ENCODE data around the gene SIK2.

Gene SIK2

DNA sequence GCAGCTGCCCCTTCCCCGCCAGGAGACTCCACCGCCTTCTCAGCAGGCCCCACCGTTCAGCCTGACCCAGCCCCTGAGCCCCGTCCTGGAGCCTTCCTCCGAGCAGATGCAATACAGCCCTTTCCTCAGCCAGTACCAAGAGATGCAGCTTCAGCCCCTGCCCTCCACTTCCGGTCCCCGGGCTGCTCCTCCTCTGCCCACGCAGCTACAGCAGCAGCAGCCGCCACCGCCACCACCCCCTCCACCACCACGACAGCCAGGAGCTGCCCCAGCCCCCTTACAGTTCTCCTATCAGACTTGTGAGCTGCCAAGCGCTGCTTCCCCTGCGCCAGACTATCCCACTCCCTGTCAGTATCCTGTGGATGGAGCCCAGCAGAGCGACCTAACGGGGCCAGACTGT lies 121.3 kb downstream of the SIK2 start:
- DNase-seq (ENCODE audit: low read depth in 1 of 2, low spot score in 1 of 2), result no peak

GRCh38 chr11:111724615-111725129 lies 122.4 kb downstream of the SIK2 start:
- H3K27ac ChIP-seq (replicated peaks), result no peak overlapping the region
- DNase-seq (ENCODE audit: low read depth in 1 of 2, low spot score in 1 of 2), result no peak
- TF ChIP-seq POLR2AphosphoS5 (IDR thresholded peaks at IDR 0.05; ENCODE audit: low read depth) (no peak), GABPA (IDR thresholded peaks at IDR 0.05; ENCODE audit: low read depth) (no peak), REST (IDR thresholded peaks at IDR 0.05; ENCODE audit: insufficient replicate concordance, low read depth) (no peak), SPI1 (IDR thresholded peaks at IDR 0.05; ENCODE audit: borderline replicate concordance, low read depth) (no peak)
- TF ChIP-seq, protein P1, sequence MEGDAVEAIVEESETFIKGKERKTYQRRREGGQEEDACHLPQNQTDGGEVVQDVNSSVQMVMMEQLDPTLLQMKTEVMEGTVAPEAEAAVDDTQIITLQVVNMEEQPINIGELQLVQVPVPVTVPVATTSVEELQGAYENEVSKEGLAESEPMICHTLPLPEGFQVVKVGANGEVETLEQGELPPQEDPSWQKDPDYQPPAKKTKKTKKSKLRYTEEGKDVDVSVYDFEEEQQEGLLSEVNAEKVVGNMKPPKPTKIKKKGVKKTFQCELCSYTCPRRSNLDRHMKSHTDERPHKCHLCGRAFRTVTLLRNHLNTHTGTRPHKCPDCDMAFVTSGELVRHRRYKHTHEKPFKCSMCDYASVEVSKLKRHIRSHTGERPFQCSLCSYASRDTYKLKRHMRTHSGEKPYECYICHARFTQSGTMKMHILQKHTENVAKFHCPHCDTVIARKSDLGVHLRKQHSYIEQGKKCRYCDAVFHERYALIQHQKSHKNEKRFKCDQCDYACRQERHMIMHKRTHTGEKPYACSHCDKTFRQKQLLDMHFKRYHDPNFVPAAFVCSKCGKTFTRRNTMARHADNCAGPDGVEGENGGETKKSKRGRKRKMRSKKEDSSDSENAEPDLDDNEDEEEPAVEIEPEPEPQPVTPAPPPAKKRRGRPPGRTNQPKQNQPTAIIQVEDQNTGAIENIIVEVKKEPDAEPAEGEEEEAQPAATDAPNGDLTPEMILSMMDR (IDR thresholded peaks at IDR 0.05; ENCODE audit: insufficient read depth, low read length), result no peak

More for the DNA sequence above, 121.3 kb downstream of the SIK2 start:
- no peaks in the 10 kb centered on the region for H3K27me3 ChIP-seq (ENCODE audit: insufficient read depth, poor library complexity, severe bottlenecking)
- no peak overlapping the region for H3K27ac ChIP-seq (replicated peaks)
- no peak overlapping the region for H3K4me3 ChIP-seq (replicated peaks; ENCODE audit: insufficient read depth, low read length)
- TF ChIP-seq SPI1 (IDR thresholded peaks at IDR 0.05; ENCODE audit: borderline replicate concordance, low read depth) (no peak), GABPA (IDR thresholded peaks at IDR 0.05; ENCODE audit: low read depth) (no peak), POLR2AphosphoS5 (IDR thresholded peaks at IDR 0.05; ENCODE audit: low read depth) (no peak), REST (IDR thresholded peaks at IDR 0.05; ENCODE audit: insufficient replicate concordance, low read depth) (no peak)
- TF ChIP-seq, protein P1 (IDR thresholded peaks at IDR 0.05; ENCODE audit: insufficient read depth, low read length), result no peak

DNA sequence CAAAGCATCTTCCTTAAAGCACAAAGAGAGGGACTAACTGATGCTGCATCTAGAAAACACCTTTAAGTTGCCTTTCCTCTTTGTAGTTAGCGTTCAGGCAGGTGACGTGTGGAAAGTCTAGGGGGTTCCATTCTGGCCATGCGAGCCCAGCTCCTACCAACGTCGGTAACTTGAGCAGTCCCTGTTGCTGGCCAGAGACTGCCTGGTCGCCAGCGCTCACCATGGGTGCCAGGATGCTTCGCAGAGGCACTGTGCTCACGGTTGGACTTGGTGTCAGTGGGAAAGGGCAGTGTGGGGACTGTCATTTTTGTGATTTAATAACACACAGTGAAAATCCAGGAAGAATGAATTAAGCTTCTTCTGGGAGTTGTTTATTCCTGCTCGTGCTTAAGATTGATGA lies 123.4 kb downstream of the SIK2 start:
- Histone ChIP-seq H3K4me3 (replicated peaks; ENCODE audit: insufficient read depth, low read length) (no peak overlapping the region), H3K27me3 (ENCODE audit: insufficient read depth, poor library complexity, severe bottlenecking) (no peaks in the 10 kb centered on the region), H3K27ac (replicated peaks) (no peak overlapping the region)
- DNase-seq (ENCODE audit: low read depth in 1 of 2, low spot score in 1 of 2), result no peak
- TF ChIP-seq SPI1 (IDR thresholded peaks at IDR 0.05; ENCODE audit: borderline replicate concordance, low read depth) (no peak), POLR2AphosphoS5 (IDR thresholded peaks at IDR 0.05; ENCODE audit: low read depth) (no peak), GABPA (IDR thresholded peaks at IDR 0.05; ENCODE audit: low read depth) (no peak), REST (IDR thresholded peaks at IDR 0.05; ENCODE audit: insufficient replicate concordance, low read depth) (no peak)
- TF ChIP-seq, protein P1 (IDR thresholded peaks at IDR 0.05; ENCODE audit: insufficient read depth, low read length), result no peak

More at GRCh38 chr11:111724615-111725129, 122.4 kb downstream of the SIK2 start:
- Histone ChIP-seq H3K27me3 (ENCODE audit: insufficient read depth, poor library complexity, severe bottlenecking) (no peaks in the 10 kb centered on the region), H3K4me3 (replicated peaks; ENCODE audit: insufficient read depth, low read length) (no peak overlapping the region)
